ENCODE measurements around the gene SYNE3.

The SYNE3 gene

DNA sequence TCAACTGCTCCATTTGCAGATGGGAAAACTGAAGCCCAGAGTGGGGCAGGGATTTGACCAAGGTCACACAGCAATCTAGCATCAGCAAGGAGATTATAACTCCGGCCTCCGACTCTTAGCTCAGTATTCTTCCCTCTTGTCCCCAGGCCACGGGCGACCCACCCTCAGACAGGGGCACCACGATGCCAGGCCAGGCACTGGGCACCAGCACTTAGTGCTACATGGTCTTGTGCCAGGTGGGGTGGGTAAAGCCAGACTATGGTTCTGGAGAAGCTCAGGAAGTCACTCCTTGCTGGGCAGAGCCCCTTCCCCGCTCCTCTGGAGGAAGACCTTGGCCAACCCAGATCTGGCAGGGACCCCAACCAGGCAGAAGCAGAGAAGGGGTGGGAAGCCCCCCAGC lies 41.5 kb downstream of the SYNE3 start:
- no peak for DNase-seq (ENCODE audit: low spot score)

- DNase-seq (ENCODE audit: low spot score): no peak
Measured at GRCh38 chr14:95474486-95474885, 42.0 kb downstream of the SYNE3 start.

DNA sequence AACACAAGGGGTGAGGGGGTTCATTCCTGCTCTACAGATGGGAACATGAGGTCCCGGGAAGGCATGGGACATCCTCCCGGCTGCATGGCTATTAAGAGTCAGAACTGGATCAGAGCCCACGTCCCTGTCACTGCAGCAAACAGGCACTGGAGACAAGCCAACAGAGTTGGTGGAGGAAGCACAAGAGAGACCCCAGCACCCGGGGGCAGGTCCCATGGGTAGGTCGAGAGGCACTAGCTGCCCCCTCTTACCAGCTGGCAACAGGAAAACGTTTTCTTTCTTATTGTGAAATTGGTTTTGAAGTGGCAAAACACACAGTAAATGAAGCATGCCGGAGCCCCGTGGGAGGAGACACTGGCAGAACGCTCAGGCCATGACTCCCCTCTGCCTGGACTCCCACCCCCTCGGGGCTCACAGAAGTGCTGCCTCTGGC lies 43.6 kb downstream of the SYNE3 start:
- no peak for DNase-seq (ENCODE audit: low spot score)

GRCh38 chr14:95471476-95471875 lies 45.0 kb downstream of the SYNE3 start:
- DNase-seq (ENCODE audit: low spot score): no peak

DNA sequence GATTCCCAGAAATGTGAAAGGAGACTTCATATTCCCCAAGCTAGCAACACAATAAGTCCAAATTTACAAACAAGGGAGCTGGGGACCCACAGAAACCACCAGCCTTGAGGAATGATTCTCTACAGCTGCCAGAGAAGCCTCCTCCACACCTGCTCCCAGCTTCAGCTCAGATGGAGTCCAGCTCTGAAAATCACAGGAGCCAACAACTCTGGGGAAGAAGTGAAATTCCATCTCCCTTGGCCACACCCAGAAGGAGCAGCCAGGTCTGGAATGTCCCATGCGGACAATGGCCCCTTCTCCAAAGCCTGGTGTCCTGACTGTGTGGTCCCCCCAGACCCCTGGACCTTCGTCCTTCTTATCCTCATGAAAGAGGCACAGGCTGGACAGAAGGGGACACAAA lies 45.4 kb downstream of the SYNE3 start:
- no peak for DNase-seq (ENCODE audit: low spot score)

DNA sequence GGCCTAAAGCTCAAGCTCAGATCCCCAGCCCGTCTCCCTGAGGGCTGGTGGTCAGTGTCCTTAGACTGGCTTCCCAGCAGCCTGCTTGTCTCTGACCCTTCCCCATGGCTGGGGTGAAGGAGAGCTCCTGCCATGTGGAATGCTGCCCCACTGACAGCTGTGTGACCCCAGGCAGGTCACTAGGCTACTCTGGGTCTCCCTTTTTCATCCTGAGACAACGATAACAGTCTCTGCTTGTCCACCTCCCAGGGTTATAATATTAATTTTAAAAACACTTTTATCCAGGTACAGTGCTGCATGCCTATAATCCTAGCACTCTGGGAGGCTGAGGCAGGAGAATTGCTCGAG lies 47.3 kb downstream of the SYNE3 start:
- no peak for DNase-seq (ENCODE audit: low spot score)

GRCh38 chr14:95468448-95469133 lies 47.9 kb downstream of the SYNE3 start:
- no peak for DNase-seq (ENCODE audit: low spot score)

GRCh38 chr14:95467657-95468056 lies 48.8 kb downstream of the SYNE3 start:
- no peak for DNase-seq (ENCODE audit: low spot score)

GRCh38 chr14:95467232-95467631 lies 49.2 kb downstream of the SYNE3 start:
- DNase-seq (ENCODE audit: low spot score): no peak
